Endothelial cell of umbilical vein (primary cell): Measurements from ENCODE around the gene MRPS34. TPM values are rescaled to one million over a fixed set of nuclear protein-coding genes. Genes with fewer than 3 reads are reported as not detected.
A peak's percentile ranks its signal among the peaks of the same experiment; 100 is the strongest.

ENCODE experiments used
- BruUV-seq: library from RNA; stranded (reverse); fragments of 400-500 nt; replicated peaks from 2 replicates; lab custom pipeline; 2021; lab: Mats Ljungman, UMichigan
- CTCF ChIA-PET: fragments of 300-600, 350-600 bp; sonication (Branson Sonifier 250); formaldehyde crosslinking; loops from one replicate; lab custom pipeline; 2021; ENCODE audit warnings: antibody characterized with exemption, inconsistent platforms; lab: Charles Lee
- POLR2A ChIA-PET: fragments of 300-600, 350-600 bp; sonication (Branson Sonifier 250); formaldehyde crosslinking; loops from one replicate; lab custom pipeline; 2021; ENCODE audit warnings: antibody characterized with exemption, inconsistent platforms; lab: Charles Lee
- DNase-seq: peaks from one replicate; pipeline ENCODE4 v3.0.0-alpha.2; 2011; ENCODE audit warnings: low read depth, low spot score
- FAIRE-seq: peaks from 2 replicates; lab custom pipeline; 2011; peaks lifted over from hg19 to GRCh38; lab: Jason Lieb, UNC
- H2AFZ ChIP-seq: 2 replicates; pipeline ENCODE4 v1.6.0; 2012; ENCODE audit warnings: low read depth, low read length, control low read depth, inconsistent platforms
- H3K27ac ChIP-seq: 2 replicates; pipeline ENCODE4 v1.5.1; 2011; ENCODE audit warnings: low read depth, mild to moderate bottlenecking, control low read depth, low read length, moderate library complexity; ENCODE audit not compliant: insufficient read depth
- H3K27me3 ChIP-seq, 2 experiments: 2 replicates each; pipeline versions ENCODE4 v1.6.0 to v1.6.1; 2011; ENCODE audit warnings: low read length in 2 of 2, mixed read lengths in 1 of 2; ENCODE audit not compliant: control insufficient read depth in 2 of 2, insufficient read depth in 2 of 2
- H3K36me3 ChIP-seq, 2 experiments: 2 replicates in 1 of 2; 3 replicates in 1 of 2; pipeline ENCODE4 v1.5.1; 2011; ENCODE audit warnings: low read length in 2 of 2, mild to moderate bottlenecking in 1 of 2, moderate library complexity in 1 of 2; ENCODE audit not compliant: control insufficient read depth in 2 of 2, insufficient read depth in 2 of 2; ENCODE audit errors: extremely low read depth in 1 of 2
- H3K4me1 ChIP-seq: 3 replicates; pipeline ENCODE4 v1.5.1; 2011; ENCODE audit warnings: mild to moderate bottlenecking, low read length; ENCODE audit not compliant: control insufficient read depth, insufficient read depth; ENCODE audit errors: extremely low read depth
- H3K4me2 ChIP-seq: 2 replicates; pipeline ENCODE4 v1.6.1; 2011; ENCODE audit warnings: low read length, control low read depth, mixed read lengths; ENCODE audit not compliant: insufficient read depth
- H3K4me3 ChIP-seq, 3 experiments: fragments of 200-600 bp in 1 of 3; sonication (generic), shearing (Covaris generic) in 1 of 3; replicated peaks in 1 of 3; 2 replicates each; pipeline ENCODE4 v1.5.1; 2011 to 2016; ENCODE audit warnings: control low read depth in 3 of 3, low read length in 3 of 3, mild to moderate bottlenecking in 2 of 3, inconsistent platforms in 1 of 3, low read depth in 1 of 3, moderate library complexity in 1 of 3; ENCODE audit not compliant: insufficient read depth in 1 of 3
- H3K79me2 ChIP-seq: 2 replicates; pipeline ENCODE4 v1.6.0; 2012; ENCODE audit warnings: low read length, inconsistent platforms; ENCODE audit not compliant: control insufficient read depth, insufficient read depth
- H3K9ac ChIP-seq: replicated peaks from 2 replicates; pipeline ENCODE3; 2011; ENCODE audit warnings: low read length, control low read depth; ENCODE audit not compliant: insufficient read depth; ENCODE audit errors: extremely low read depth
- H3K9me1 ChIP-seq: replicated peaks from 3 replicates; pipeline ENCODE4 v1.6.0; 2011; ENCODE audit warnings: mild to moderate bottlenecking, low read length; ENCODE audit not compliant: control insufficient read depth, insufficient read depth; ENCODE audit errors: extremely low read depth
- H3K9me3 ChIP-seq: replicated peaks from 2 replicates; pipeline ENCODE4 v1.5.1; 2012; ENCODE audit warnings: low read length, inconsistent platforms; ENCODE audit not compliant: control insufficient read depth, insufficient read depth
- H4K20me1 ChIP-seq: replicated peaks from 2 replicates; pipeline ENCODE3; 2011; ENCODE audit warnings: mild to moderate bottlenecking, low read length; ENCODE audit not compliant: control insufficient read depth, insufficient read depth; ENCODE audit errors: extremely low read depth
- EZH2 ChIP-seq: IDR thresholded peaks from 2 replicates; pipeline ENCODE4 v1.6.1; 2012; ENCODE audit warnings: borderline replicate concordance, low read depth, mild to moderate bottlenecking, moderate library complexity, low read length, inconsistent platforms; ENCODE audit not compliant: severe bottlenecking
- JUN ChIP-seq: IDR thresholded peaks from 2 replicates; pipeline ENCODE4 v1.6.1; 2011; ENCODE audit warnings: borderline replicate concordance, low read depth; ENCODE audit not compliant: insufficient read length, insufficient read depth
- POLR2A ChIP-seq: IDR thresholded peaks from 2 replicates; pipeline ENCODE4 v1.6.1; 2012; ENCODE audit warnings: low read depth, mild to moderate bottlenecking, control low read depth, low read length
- POLR2AphosphoS5 ChIP-seq: IDR thresholded peaks from 2 replicates; pipeline ENCODE4 v1.6.1; 2012; ENCODE audit warnings: low read depth, mild to moderate bottlenecking, control low read depth, low read length, moderate library complexity; ENCODE audit not compliant: insufficient read depth
- dilution Hi-C: fragments of 300-500 bp; cut with MboI; formaldehyde crosslinking; loops from one replicate; pipeline ENCODE4 v1.15.0; 2019; ENCODE audit warnings: low sequenced_read_pairs; ENCODE audit not compliant: extremely low pct_ligation_motif_present
- intact Hi-C: fragments of 100-400 bp; cut with micrococcal nuclease; formaldehyde crosslinking; loops from one replicate; pipeline ENCODE4 v1.10.0; 2022
- polyA plus RNA-seq, 4 experiments: library from polyadenylated mRNA; depleted of rRNA in 3 of 4; stranded (reverse) in 3 of 4; unstranded in 1 of 4; fragments of >200 nt; gene quantifications; 2 replicates each; pipeline versions ENCODE4 v1.2.1 to v1.2.3, GENCODE V29; 2011 to 2012; ENCODE audit warnings: missing spikeins in 1 of 4
- total RNA-seq: library from RNA; stranded (reverse); gene quantifications from 2 replicates; pipeline ENCODE4 v1.2.3, GENCODE V29; 2021

Gene MRPS34
- total and polyA plus RNA-seq, 2 donors (not counting 3 experiments of a cell fraction or from before 2014, with no cell fraction given), result 82.1 to 102 TPM

DNA sequence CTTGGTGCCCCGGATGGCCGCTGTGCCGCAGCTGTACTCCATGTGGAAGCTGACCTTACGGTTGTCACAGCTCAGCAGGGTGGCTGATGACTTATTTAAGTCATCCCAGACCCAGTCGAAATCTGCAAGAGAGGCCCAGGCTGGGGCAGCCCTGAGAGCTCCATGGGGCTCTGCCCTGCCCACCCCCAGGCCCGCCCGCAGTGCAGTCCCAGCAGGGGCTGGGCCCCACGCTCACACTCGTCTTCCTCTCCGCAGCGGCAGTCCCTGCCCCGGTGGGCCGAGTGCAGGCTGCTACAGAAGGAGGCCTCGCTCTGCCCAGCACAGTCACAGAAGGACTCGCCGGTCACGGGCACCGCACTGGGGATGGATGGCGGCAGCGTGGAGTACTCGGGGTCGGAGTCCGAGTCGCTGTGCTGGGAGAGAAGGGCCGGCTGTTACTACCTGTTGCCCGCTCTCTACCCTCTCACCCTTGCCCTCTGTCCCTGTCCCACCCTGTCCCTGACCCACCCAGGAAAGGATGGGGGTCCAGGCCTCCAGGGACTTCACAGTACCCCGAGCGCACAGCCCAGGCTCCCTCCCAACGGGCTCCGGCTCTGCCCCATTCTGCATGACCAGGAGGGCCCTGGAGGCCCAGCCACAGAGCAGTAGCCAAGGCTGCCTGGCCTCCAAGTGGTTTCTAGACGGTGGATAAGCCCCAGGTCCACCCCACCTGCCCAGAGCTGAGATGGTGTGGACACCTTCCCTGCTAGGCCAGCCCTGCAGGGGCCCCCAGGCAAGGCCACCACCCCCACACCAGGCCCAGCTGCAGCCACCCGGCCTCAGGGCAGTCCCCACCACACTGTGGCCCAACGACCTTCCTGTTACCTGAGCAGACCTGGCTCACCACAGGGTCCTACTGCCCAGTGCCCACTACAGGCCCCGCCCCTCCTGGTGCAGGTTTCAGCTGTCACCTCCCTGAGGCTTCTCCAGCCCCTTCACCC lies 5.6 kb upstream of the MRPS34 start:
- DNase-seq (no peak), FAIRE-seq (no peak)
- dilution Hi-C loops, result no loop called here
- Histone ChIP-seq H3K27ac (no peak overlapping the region), H3K9me1 (no peaks in the 10 kb centered on the region), H3K4me2 (no peak overlapping the region), H3K4me3 (no peak overlapping the region), H4K20me1 (no peaks in the 10 kb centered on the region), H3K79me2 (peaks cover 16% of the 10 kb centered on the region), H3K27me3 (no peaks in the 10 kb centered on the region), H3K36me3 (peaks cover 0 to 45% of the 10 kb centered on the region in 2 experiments), H2AFZ (no peak overlapping the region), H3K9me3 (no peaks in the 10 kb centered on the region), H3K9ac (no peak overlapping the region), H3K4me1 (peaks cover 18% of the 10 kb centered on the region)
- CTCF ChIA-PET, result no interaction called here
- intact Hi-C loops, result no loop called here
- TF ChIP-seq EZH2, result no peak
- peak; percentile 15 for TF ChIP-seq POLR2AphosphoS5
- TF ChIP-seq POLR2A, result peak; percentile 32
- POLR2A ChIA-PET, result no interaction called here
- BruUV-seq, result no TSS peak

- no peak overlapping the region for H3K9ac ChIP-seq
- CTCF ChIA-PET, result no interaction called here
- no peak overlapping the region for H3K4me3 ChIP-seq
- no peaks in the 10 kb centered on the region for H3K27me3 ChIP-seq
- intact Hi-C loops (no loop called here), dilution Hi-C loops (no loop called here)
- no peaks in the 10 kb centered on the region for H3K9me3 ChIP-seq
- no peak for FAIRE-seq
- H3K27ac ChIP-seq, result no peak overlapping the region
- peaks cover 16% of the 10 kb centered on the region for H3K4me1 ChIP-seq
- H3K36me3 ChIP-seq, result peaks cover 0 to 45% of the 10 kb centered on the region in 2 experiments
- no TSS peak for BruUV-seq
- no peak overlapping the region for H3K4me2 ChIP-seq
- no peak overlapping the region for H2AFZ ChIP-seq
- TF ChIP-seq JUN, result no peak
- TF ChIP-seq POLR2AphosphoS5, result peak; percentile 30
- TF ChIP-seq POLR2A, result peak; percentile 17
- peaks cover 11% of the 10 kb centered on the region for H3K79me2 ChIP-seq
- no peak for DNase-seq
- no peaks in the 10 kb centered on the region for H3K9me1 ChIP-seq
- POLR2A ChIA-PET, result no interaction called here
- H4K20me1 ChIP-seq, result no peaks in the 10 kb centered on the region
Measured at GRCh38 chr16:1777375-1778199, 4.7 kb upstream of the MRPS34 start.
